T47D (cell line): ENCODE data around the gene CCDC102A.

ENCODE experiments used
- DNase-seq, 2 experiments: peaks; one replicate each; pipeline versions ENCODE4 v3.0.0 to v3.0.0-alpha.2; 2011 to 2012; ENCODE audit warnings: low read depth in 1 of 2, low spot score in 1 of 2
- JUND ChIP-seq: IDR thresholded peaks from 2 replicates; pipeline ENCODE4 v1.6.1; 2012; ENCODE audit warnings: low read depth
- in situ Hi-C: cut with HindIII; loops from 2 replicates; pipeline ENCODE4 v1.10.0; 2016; ENCODE audit warnings: low sequenced_read_pairs, low pct_unique_long_range_greater_than_20kb

CCDC102A gene

GRCh38 chr16:57530104-57530521 lies 6.3 kb downstream of the CCDC102A start:
- in situ Hi-C loops, result no loop called here
- no peak for DNase-seq
- no peak for TF ChIP-seq JUND

GRCh38 chr16:57529391-57530103 lies 6.8 kb downstream of the CCDC102A start:
- TF ChIP-seq JUND, result no peak
- in situ Hi-C loops, result no loop called here
- DNase-seq, result no peak

- no peak for TF ChIP-seq JUND
- no peak for DNase-seq
- in situ Hi-C loops, result no loop called here
Measured at GRCh38 chr16:57528499-57529390, 7.6 kb downstream of the CCDC102A start.

- no peak for TF ChIP-seq JUND
- in situ Hi-C loops, result no loop called here
- no peak for DNase-seq
Measured at GRCh38 chr16:57527610-57528360, 8.6 kb downstream of the CCDC102A start.

GRCh38 chr16:57527027-57527426 lies 9.3 kb downstream of the CCDC102A start:
- in situ Hi-C loops, result no loop called here
- no peak for TF ChIP-seq JUND
- DNase-seq, result no peak

- no peak for DNase-seq
Measured at GRCh38 chr16:57526498-57526897, 9.9 kb downstream of the CCDC102A start.

GRCh38 chr16:57525761-57526160 lies 10.6 kb downstream of the CCDC102A start:
- TF ChIP-seq JUND, result no peak

More at GRCh38 chr16:57526498-57526897, 9.9 kb downstream of the CCDC102A start:
- TF ChIP-seq JUND, result no peak
- in situ Hi-C loops, result no loop called here

GRCh38 chr16:57522960-57523359 lies 13.4 kb downstream of the CCDC102A start:
- DNase-seq, result no peak
- in situ Hi-C loops, result no loop called here
- no peak for TF ChIP-seq JUND

More at GRCh38 chr16:57525761-57526160, 10.6 kb downstream of the CCDC102A start:
- no peak for DNase-seq
- in situ Hi-C loops, result no loop called here

- DNase-seq, result peak; percentile 60 to 88
- in situ Hi-C loops, result no loop called here
- TF ChIP-seq JUND, result no peak
Measured at GRCh38 chr16:57519796-57520360, 16.5 kb downstream of the CCDC102A start.

- no peak for DNase-seq
- no peak for TF ChIP-seq JUND
- in situ Hi-C loops, result no loop called here
Measured at GRCh38 chr16:57518922-57519321, 17.4 kb downstream of the CCDC102A start.

GRCh38 chr16:57518520-57518919 lies 17.9 kb downstream of the CCDC102A start:
- no peak for DNase-seq
- no peak for TF ChIP-seq JUND
- in situ Hi-C loops, result no loop called here
